Lower lobe of right lung (tissue), 2 donors: ENCODE measurements around the gene FAM184B. TPM values are rescaled to one million over a fixed set of nuclear protein-coding genes. Genes with fewer than 3 reads are reported as not detected.
A peak's percentile ranks its signal among the peaks of the same experiment; 100 is the strongest.

Source experiments
- ATAC-seq, 2 donors: fragments of 200-7000 bp; cut with Tn5 transposase; one replicate each; pipeline ENCODE4 v1.9.1; 2020 to 2022; ENCODE audit warnings: mild to moderate bottlenecking in 2 of 2, moderate library complexity in 2 of 2
- DNase-seq: peaks from one replicate; pipeline ENCODE4 v3.0.0-alpha.2; 2020
- H3K27ac ChIP-seq: fragments of 200-600 bp; one replicate; pipeline ENCODE4 v1.8.0; 2022
- H3K27me3 ChIP-seq: fragments of 200-600 bp; one replicate; pipeline ENCODE4 v1.8.0; 2022; ENCODE audit warnings: low read depth
- H3K36me3 ChIP-seq: fragments of 200-600 bp; one replicate; pipeline ENCODE4 v1.8.0; 2022; ENCODE audit warnings: mild to moderate bottlenecking
- H3K4me1 ChIP-seq: fragments of 200-600 bp; one replicate; pipeline ENCODE4 v1.8.0; 2022
- H3K4me3 ChIP-seq: fragments of 200-600 bp; one replicate; pipeline ENCODE4 v1.8.0; 2022; ENCODE audit warnings: mild to moderate bottlenecking
- H3K9me3 ChIP-seq: fragments of 200-600 bp; one replicate; pipeline ENCODE4 v1.8.0; 2022
- CTCF ChIP-seq: fragments of 200-600 bp; IDR thresholded peaks from one replicate; pipeline ENCODE4 v1.8.0; 2022; ENCODE audit warnings: antibody characterized with exemption, mild to moderate bottlenecking
- intact Hi-C: fragments of 100-400 bp; cut with DNase I; formaldehyde crosslinking; loops from one replicate; pipeline ENCODE4 v1.11.0; 2022
- total RNA-seq: library from RNA; stranded (reverse); fragmentation: NEBNext Ultra II Directional; extraction: Animal tissue kit (Norgen Biotek cat#: 25700); gene quantifications from one replicate; pipeline ENCODE4 v1.2.1, GENCODE V29; 2021
- donor health status: DM: no; HTN: yes; CAD: no; lungs with severe emphysema.

Gene FAM184B
- total RNA-seq, 1 donor from 2014 or later: 0.24 TPM

- no peak overlapping the region for H3K4me3 ChIP-seq
- no peaks in the 10 kb centered on the region for H3K27me3 ChIP-seq
- H3K9me3 ChIP-seq: no peaks in the 10 kb centered on the region
- TF ChIP-seq CTCF: no peak
- ATAC-seq: no peak
- no peaks in the 10 kb centered on the region for H3K4me1 ChIP-seq
- no peak overlapping the region for H3K27ac ChIP-seq
- intact Hi-C loops: no loop called here
- DNase-seq: no peak
- H3K36me3 ChIP-seq: peaks cover 3% of the 10 kb centered on the region
These were observed 139.0 kb downstream of the FAM184B start for GRCh38 chr4:17642398-17642783.

GRCh38 chr4:17639136-17639535 lies 142.3 kb downstream of the FAM184B start:
- intact Hi-C loops: no loop called here
- H3K4me3 ChIP-seq: no peak overlapping the region
- H3K36me3 ChIP-seq: peaks cover 19% of the 10 kb centered on the region
- no peaks in the 10 kb centered on the region for H3K27me3 ChIP-seq
- H3K27ac ChIP-seq: no peak overlapping the region
- H3K9me3 ChIP-seq: no peaks in the 10 kb centered on the region
- peaks cover 5% of the 10 kb centered on the region for H3K4me1 ChIP-seq
- TF ChIP-seq CTCF: no peak
- ATAC-seq (no peak), DNase-seq (no peak)

DNA sequence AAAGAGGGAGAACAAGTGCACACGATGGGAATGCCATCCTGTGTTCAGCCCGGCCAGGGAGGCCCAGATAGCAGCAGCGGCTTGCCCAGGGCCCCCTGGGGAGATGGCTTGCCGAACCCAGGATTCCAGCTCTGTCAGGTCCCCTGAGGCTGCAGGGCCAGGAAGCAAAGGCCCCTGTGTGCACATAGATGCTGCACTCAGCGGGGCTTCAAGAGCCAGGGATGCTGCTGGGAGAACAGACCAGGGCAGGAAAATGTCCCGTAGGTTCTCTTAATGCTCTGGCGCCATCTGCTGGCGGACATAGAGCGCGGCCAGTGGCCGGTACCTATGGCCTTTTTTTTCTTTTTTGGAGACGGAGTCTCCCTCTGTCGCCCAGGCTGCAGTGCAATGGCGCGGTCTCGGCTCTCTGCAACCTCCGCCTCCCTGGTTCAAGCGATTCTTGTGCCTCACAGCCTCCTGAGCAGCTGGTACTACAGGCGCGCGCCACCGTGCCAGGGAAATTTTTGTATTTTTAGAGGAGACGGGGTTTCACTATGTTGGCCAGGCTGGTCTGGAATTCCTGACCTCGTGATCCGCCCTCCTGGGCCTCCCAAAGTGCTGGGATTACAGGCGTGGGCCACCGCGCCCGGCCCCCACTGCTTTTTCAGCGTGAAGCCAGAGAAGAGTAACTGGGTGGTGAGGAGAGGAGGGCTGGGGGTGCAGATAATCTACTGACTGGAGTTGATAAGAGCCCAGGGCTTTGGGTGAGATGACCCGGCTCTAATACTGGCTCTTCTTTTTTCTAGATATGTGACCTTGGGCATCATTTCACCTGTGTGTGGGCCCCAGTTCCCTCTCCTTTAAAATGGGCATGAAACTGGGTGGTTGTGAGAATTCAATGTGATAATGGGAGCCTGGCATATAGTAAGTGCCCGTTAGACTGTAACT lies 144.5 kb downstream of the FAM184B start:
- peak; percentile 92 for TF ChIP-seq CTCF
- H3K4me3 ChIP-seq: no peak overlapping the region
- ATAC-seq (peak; percentile 83 to 90), DNase-seq (peak; percentile 83)
- no peaks in the 10 kb centered on the region for H3K27me3 ChIP-seq
- peaks cover 41% of the 10 kb centered on the region for H3K36me3 ChIP-seq
- no peak overlapping the region for H3K27ac ChIP-seq
- peaks cover 5% of the 10 kb centered on the region for H3K4me1 ChIP-seq
- intact Hi-C loops: no loop called here
- H3K9me3 ChIP-seq: no peaks in the 10 kb centered on the region

DNA sequence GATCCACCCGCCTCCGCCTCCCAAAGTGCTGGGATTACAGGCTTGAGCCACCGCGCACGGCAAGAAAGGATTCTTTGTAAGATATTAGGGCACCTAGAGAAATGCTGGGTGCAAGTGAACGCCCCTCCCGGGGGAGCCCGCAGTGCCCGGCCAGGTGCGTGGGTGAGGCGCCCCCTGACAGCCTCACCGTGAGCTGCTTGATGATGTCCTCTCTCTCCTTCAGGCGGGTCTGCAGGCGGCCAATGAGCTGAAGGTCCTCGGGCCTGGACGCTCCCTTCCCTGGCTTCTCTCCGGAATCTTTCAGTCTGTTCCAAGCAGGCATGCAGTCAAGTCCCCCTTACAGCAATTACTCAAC lies 145.1 kb downstream of the FAM184B start:
- ATAC-seq (peak; percentile 8 to 25), DNase-seq (no peak)
- H3K36me3 ChIP-seq: peaks cover 47% of the 10 kb centered on the region
- H3K27ac ChIP-seq: no peak overlapping the region
- no peaks in the 10 kb centered on the region for H3K9me3 ChIP-seq
- no peak for TF ChIP-seq CTCF
- no peak overlapping the region for H3K4me3 ChIP-seq
- peaks cover 5% of the 10 kb centered on the region for H3K4me1 ChIP-seq
- intact Hi-C loops: no loop called here
- no peaks in the 10 kb centered on the region for H3K27me3 ChIP-seq

DNA sequence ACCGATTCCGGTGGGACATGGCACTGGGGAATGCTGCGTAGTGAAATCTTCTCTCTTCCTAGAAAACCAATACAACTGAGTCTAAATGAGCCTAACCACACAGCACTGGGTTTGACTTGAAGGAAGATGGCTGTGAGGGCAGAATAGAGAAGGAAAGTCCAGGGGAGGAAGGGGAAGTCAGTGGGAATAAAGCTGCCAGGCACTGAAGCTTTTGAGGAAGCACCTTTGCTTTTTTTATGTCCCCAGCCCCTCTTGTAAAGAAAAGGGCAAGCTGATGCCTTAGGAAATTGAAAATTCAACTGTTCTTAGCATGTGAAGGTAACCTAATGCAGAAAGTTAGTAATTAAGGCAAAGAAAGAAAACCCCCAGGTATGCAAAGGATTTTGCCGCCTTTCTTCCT lies 146.4 kb downstream of the FAM184B start:
- no peaks in the 10 kb centered on the region for H3K9me3 ChIP-seq
- H3K4me1 ChIP-seq: peaks cover 5% of the 10 kb centered on the region
- ATAC-seq (no peak), DNase-seq (no peak)
- H3K27me3 ChIP-seq: no peaks in the 10 kb centered on the region
- no peak overlapping the region for H3K4me3 ChIP-seq
- no peak overlapping the region for H3K27ac ChIP-seq
- TF ChIP-seq CTCF: no peak
- peaks cover 59% of the 10 kb centered on the region for H3K36me3 ChIP-seq
- intact Hi-C loops: no loop called here
